Neural cell (in vitro differentiated cells): Measurements from ENCODE around the gene CCR3.

Experiments used
- CTCF ChIP-seq: fragments of 450-650 bp; IDR thresholded peaks from 2 replicates; pipeline ENCODE4 v1.5.1; 2014; ENCODE audit warnings: antibody characterized with exemption, mild to moderate bottlenecking, moderate library complexity; ENCODE audit not compliant: poor library complexity, severe bottlenecking
- TAF1 ChIP-seq: IDR thresholded peaks from 2 replicates; pipeline ENCODE4 v1.6.1; 2012; ENCODE audit warnings: low read depth

GRCh38 chr3:46301122-46301835 lies 59.0 kb downstream of the CCR3 start:
- no peak for TF ChIP-seq TAF1
- no peak for TF ChIP-seq CTCF
